NCI-H2029 treated with DMSO at 0.1 percent for 48 hours (cell line): ENCODE results near the gene RTEL1.
"Not testable (repeated sequence)": the region's sequence is repeated elsewhere in the genome, so short reads cannot be mapped to it uniquely, and the experiment has no call there.

Experiments used
- DNase-seq: peaks from one replicate; lab custom pipeline; 2025; lab: John Stamatoyannopoulos, UW

The RTEL1 gene

GRCh38 chr20:63627129-63627750 lies 30.9 kb upstream of the RTEL1 start:
- peak; percentile 53 for DNase-seq

GRCh38 chr20:63627751-63628245 lies 30.3 kb upstream of the RTEL1 start:
- no peak for DNase-seq

- peak; percentile 62 for DNase-seq
These were observed 29.7 kb upstream of the RTEL1 start for GRCh38 chr20:63628246-63628975.

GRCh38 chr20:63630956-63631355 lies 27.2 kb upstream of the RTEL1 start:
- DNase-seq, result not testable (repeated sequence)

- not testable (repeated sequence) for DNase-seq
These were observed 26.7 kb upstream of the RTEL1 start for GRCh38 chr20:63631426-63631825.

- DNase-seq, result no peak
These were observed 24.4 kb upstream of the RTEL1 start for GRCh38 chr20:63633732-63634131.

GRCh38 chr20:63635431-63636141 lies 22.5 kb upstream of the RTEL1 start:
- no peak for DNase-seq

- DNase-seq, result no peak
These were observed 21.1 kb upstream of the RTEL1 start for GRCh38 chr20:63636752-63637628.

GRCh38 chr20:63639093-63639975 lies 18.8 kb upstream of the RTEL1 start:
- no peak for DNase-seq

GRCh38 chr20:63640086-63640485 lies 18.0 kb upstream of the RTEL1 start:
- no peak for DNase-seq

- not testable (repeated sequence) for DNase-seq
These were observed 17.4 kb upstream of the RTEL1 start for GRCh38 chr20:63640686-63641085.

GRCh38 chr20:63641146-63641791 lies 16.8 kb upstream of the RTEL1 start:
- no peak for DNase-seq

GRCh38 chr20:63641792-63642523 lies 16.2 kb upstream of the RTEL1 start:
- DNase-seq, result peak; percentile 79

- no peak for DNase-seq
These were observed 15.4 kb upstream of the RTEL1 start for GRCh38 chr20:63642527-63643247.

GRCh38 chr20:63643499-63643898 lies 14.6 kb upstream of the RTEL1 start:
- DNase-seq, result no peak

- no peak for DNase-seq
These were observed 14.2 kb upstream of the RTEL1 start for GRCh38 chr20:63643946-63644345.

GRCh38 chr20:63645218-63645617 lies 12.9 kb upstream of the RTEL1 start:
- DNase-seq, result no peak

- no peak for DNase-seq
These were observed 9.9 kb upstream of the RTEL1 start for GRCh38 chr20:63648190-63648589.
